Activated T-helper 2 cell treated with anti-CD3 and anti-CD28 coated beads, Interferon-gamma antibody, Interleukin-2, Interleukin-4, amounts not matched to agents 10 μg/mL and 5 μg/mL and 100 μg/mL, durations not matched to agents 14 hours and 24 hours and 36 hours (primary cell): Measurements from ENCODE around the gene SOWAHA. TPM values are rescaled to one million over a fixed set of nuclear protein-coding genes. Genes with fewer than 3 reads are reported as not detected.
"Not testable (repeated sequence)": the region's sequence is repeated elsewhere in the genome, so short reads cannot be mapped to it uniquely, and the experiment has no call there.

Experiments
- DNase-seq: peaks from one replicate; pipeline ENCODE4 v3.0.0; 2021; ENCODE audit warnings: low spot score
- H3K27ac Mint-ChIP-seq: one replicate; pipeline ENCODE4 v1.8.0; 2021; ENCODE audit warnings: mixed read lengths
- H3K27me3 Mint-ChIP-seq: one replicate; pipeline ENCODE4 v1.8.0; 2021; ENCODE audit warnings: low read depth, mixed read lengths
- H3K36me3 Mint-ChIP-seq: one replicate; pipeline ENCODE4 v1.8.0; 2021; ENCODE audit warnings: low read depth, mixed read lengths
- H3K4me1 Mint-ChIP-seq: one replicate; pipeline ENCODE4 v1.8.0; 2021; ENCODE audit warnings: low read depth, mixed read lengths
- H3K4me3 Mint-ChIP-seq: one replicate; pipeline ENCODE4 v1.8.0; 2021; ENCODE audit warnings: low read depth, mild to moderate bottlenecking, moderate library complexity, mixed read lengths
- H3K9me3 Mint-ChIP-seq: one replicate; pipeline ENCODE4 v1.8.0; 2021; ENCODE audit warnings: mixed read lengths
- intact Hi-C: fragments of 100-400 bp; cut with micrococcal nuclease; formaldehyde crosslinking; loops from one replicate; pipeline ENCODE4 v1.15.1; 2023
- total RNA-seq: library from RNA; stranded (reverse); gene quantifications from 2 replicates; pipeline ENCODE4 v1.2.3, GENCODE V29; 2022

SOWAHA gene
- total RNA-seq, 1 donor from 2014 or later, result 0.32 TPM

- not testable (repeated sequence) for H3K4me3 Mint-ChIP-seq, H3K4me1 Mint-ChIP-seq, H3K36me3 Mint-ChIP-seq, H3K9me3 Mint-ChIP-seq, H3K27ac Mint-ChIP-seq, DNase-seq
- intact Hi-C loops, result loop anchor here (5.0 kb wide), 1 partner anchor 212 kb away; no protein-coding TSS in a partner anchor
- peaks cover 57% of the 10 kb centered on the region for H3K27me3 Mint-ChIP-seq
Observed at GRCh38 chr5:132804219-132804618, 8.9 kb upstream of the SOWAHA start.

DNA sequence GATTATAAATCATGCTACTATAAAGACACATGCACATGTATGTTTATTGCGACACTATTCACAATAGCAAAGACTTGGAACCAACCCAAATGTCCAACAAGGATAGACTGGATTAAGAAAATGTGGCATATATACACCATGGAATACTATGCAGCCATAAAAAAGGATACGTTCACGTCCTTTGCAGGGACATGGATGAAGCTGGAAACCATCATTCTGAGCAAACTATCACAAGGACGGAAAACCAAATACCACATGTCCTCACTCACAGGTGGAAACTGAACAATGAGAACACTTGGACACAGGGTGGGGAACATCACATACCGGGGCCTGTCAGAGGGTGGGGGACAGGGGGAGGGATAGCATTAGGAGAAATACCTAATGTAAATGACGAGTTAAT lies 7.2 kb upstream of the SOWAHA start:
- H3K4me3 Mint-ChIP-seq, H3K27ac Mint-ChIP-seq, H3K9me3 Mint-ChIP-seq, H3K4me1 Mint-ChIP-seq, H3K36me3 Mint-ChIP-seq, intact Hi-C loops, DNase-seq: not testable (repeated sequence)
- H3K27me3 Mint-ChIP-seq, result peaks cover 64% of the 10 kb centered on the region

GRCh38 chr5:132806804-132807162 lies 6.3 kb upstream of the SOWAHA start:
- DNase-seq, H3K36me3 Mint-ChIP-seq, intact Hi-C loops, H3K4me1 Mint-ChIP-seq, H3K27ac Mint-ChIP-seq, H3K4me3 Mint-ChIP-seq, H3K9me3 Mint-ChIP-seq: not testable (repeated sequence)
- H3K27me3 Mint-ChIP-seq, result peaks cover 72% of the 10 kb centered on the region

- no peak overlapping the region for H3K27ac Mint-ChIP-seq
- H3K4me1 Mint-ChIP-seq, result peaks cover 3% of the 10 kb centered on the region
- H3K9me3 Mint-ChIP-seq, result no peaks in the 10 kb centered on the region
- no peaks in the 10 kb centered on the region for H3K36me3 Mint-ChIP-seq
- intact Hi-C loops, result no loop called here
- no peak overlapping the region for H3K4me3 Mint-ChIP-seq
- peaks cover 72% of the 10 kb centered on the region for H3K27me3 Mint-ChIP-seq
- DNase-seq, result no peak
Observed at GRCh38 chr5:132807163-132807838, 5.8 kb upstream of the SOWAHA start.

DNA sequence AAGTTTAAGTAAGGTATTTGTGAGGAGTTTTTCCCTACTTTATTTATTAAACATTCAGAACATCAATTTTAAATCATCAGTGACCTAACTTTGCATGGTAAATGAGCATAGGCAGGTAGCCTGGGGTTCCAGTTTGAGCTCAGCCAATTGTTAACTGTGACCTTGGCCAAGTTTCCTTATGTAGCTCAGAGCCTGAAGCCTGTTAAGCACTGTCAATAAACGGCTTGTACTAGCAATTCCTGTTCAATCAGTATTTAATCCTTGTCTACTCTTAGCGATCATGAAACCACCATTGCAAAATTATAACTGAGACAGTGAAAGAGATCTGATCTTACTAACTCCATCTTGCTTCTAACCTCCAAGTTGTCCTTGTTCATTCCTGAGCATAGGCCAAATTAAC lies 4.7 kb upstream of the SOWAHA start:
- H3K9me3 Mint-ChIP-seq, result no peaks in the 10 kb centered on the region
- no peak overlapping the region for H3K27ac Mint-ChIP-seq
- H3K4me3 Mint-ChIP-seq, result no peak overlapping the region
- intact Hi-C loops, result no loop called here
- H3K27me3 Mint-ChIP-seq, result peaks cover 72% of the 10 kb centered on the region
- H3K4me1 Mint-ChIP-seq, result peaks cover 10% of the 10 kb centered on the region
- no peaks in the 10 kb centered on the region for H3K36me3 Mint-ChIP-seq
- DNase-seq, result no peak

GRCh38 chr5:132808866-132809265 lies 4.2 kb upstream of the SOWAHA start:
- DNase-seq, result no peak
- peaks cover 67% of the 10 kb centered on the region for H3K27me3 Mint-ChIP-seq

GRCh38 chr5:132810605-132811004 lies 2.5 kb upstream of the SOWAHA start:
- Mint-ChIP-seq H3K4me1 (peaks cover 10% of the 10 kb centered on the region), H3K27me3 (peaks cover 63% of the 10 kb centered on the region), H3K36me3 (no peaks in the 10 kb centered on the region), H3K9me3 (no peaks in the 10 kb centered on the region), H3K27ac (no peak overlapping the region), H3K4me3 (no peak overlapping the region)
- no peak for DNase-seq
- intact Hi-C loops, result no loop called here

More at GRCh38 chr5:132808866-132809265, 4.2 kb upstream of the SOWAHA start:
- no peaks in the 10 kb centered on the region for H3K36me3 Mint-ChIP-seq
- intact Hi-C loops, result no loop called here
- no peak overlapping the region for H3K4me3 Mint-ChIP-seq
- peaks cover 10% of the 10 kb centered on the region for H3K4me1 Mint-ChIP-seq
- no peaks in the 10 kb centered on the region for H3K9me3 Mint-ChIP-seq
- no peak overlapping the region for H3K27ac Mint-ChIP-seq

DNA sequence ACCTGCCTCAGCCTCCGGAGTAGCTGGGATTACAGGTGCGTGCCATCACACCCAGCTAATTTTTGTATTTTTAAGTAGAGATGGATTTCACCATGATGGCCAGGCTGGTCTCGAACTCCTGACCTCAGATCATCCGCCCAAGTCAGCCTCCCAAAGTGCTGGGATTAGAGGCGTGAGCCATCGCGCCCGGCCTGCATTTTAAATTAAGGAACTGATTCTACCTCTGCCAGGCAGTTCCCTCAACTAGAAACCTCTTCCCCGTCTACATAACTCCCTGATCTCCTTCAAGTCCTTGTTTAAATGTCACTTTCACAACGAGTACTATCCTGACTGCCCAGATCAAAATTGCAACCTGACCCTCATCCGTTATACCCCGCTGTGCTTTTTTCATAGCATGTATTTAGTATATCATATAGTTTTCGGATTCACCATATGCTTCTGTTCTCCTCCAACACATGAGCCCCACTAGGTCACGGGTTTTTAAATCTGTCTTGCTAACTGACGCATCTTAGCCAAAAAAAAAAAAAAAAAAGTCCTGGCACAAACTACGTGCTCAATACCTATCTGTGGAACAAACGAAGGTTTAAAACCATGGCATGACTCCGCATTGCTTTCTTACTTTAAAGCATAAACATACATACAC lies 858 bp upstream of the SOWAHA start:
- no peaks in the 10 kb centered on the region for H3K36me3 Mint-ChIP-seq
- DNase-seq, result no peak
- H3K4me1 Mint-ChIP-seq, result peaks cover 10% of the 10 kb centered on the region
- peaks cover 66% of the 10 kb centered on the region for H3K27me3 Mint-ChIP-seq
- intact Hi-C loops, result no loop called here
- peak overlapping the region; percentile 74 for H3K4me3 Mint-ChIP-seq
- no peaks in the 10 kb centered on the region for H3K9me3 Mint-ChIP-seq
- H3K27ac Mint-ChIP-seq, result no peak overlapping the region

DNA sequence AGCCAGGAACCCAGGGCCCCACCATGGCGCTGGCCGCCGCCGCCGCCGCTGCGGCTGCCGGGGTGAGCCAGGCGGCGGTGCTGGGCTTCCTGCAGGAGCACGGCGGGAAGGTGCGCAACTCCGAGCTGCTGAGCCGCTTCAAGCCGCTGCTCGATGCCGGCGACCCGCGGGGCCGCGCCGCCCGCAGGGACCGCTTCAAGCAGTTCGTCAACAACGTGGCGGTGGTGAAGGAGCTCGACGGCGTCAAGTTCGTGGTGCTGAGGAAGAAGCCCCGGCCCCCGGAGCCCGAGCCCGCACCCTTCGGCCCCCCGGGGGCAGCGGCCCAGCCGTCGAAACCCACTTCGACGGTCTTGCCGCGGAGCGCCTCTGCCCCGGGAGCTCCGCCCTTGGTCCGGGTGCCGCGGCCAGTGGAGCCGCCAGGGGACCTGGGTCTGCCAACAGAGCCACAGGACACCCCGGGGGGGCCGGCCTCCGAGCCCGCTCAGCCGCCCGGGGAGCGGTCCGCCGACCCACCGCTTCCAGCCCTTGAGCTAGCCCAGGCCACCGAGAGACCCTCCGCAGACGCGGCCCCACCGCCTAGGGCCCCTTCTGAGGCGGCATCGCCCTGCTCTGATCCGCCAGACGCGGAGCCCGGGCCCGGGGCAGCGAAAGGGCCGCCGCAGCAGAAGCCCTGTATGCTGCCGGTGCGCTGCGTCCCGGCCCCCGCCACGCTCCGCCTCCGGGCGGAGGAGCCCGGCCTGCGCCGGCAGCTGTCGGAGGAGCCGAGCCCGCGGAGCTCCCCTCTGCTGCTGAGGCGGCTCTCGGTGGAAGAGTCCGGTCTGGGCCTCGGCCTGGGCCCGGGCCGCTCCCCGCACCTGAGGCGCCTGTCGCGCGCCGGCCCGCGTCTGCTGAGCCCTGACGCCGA lies 749 bp downstream of the SOWAHA start:
- intact Hi-C loops, result no loop called here
- H3K4me3 Mint-ChIP-seq, result no peak overlapping the region
- no peak overlapping the region for H3K27ac Mint-ChIP-seq
- H3K9me3 Mint-ChIP-seq, result no peaks in the 10 kb centered on the region
- H3K36me3 Mint-ChIP-seq, result no peaks in the 10 kb centered on the region
- peaks cover 10% of the 10 kb centered on the region for H3K4me1 Mint-ChIP-seq
- H3K27me3 Mint-ChIP-seq, result peaks cover 68% of the 10 kb centered on the region
- DNase-seq, result no peak

DNA sequence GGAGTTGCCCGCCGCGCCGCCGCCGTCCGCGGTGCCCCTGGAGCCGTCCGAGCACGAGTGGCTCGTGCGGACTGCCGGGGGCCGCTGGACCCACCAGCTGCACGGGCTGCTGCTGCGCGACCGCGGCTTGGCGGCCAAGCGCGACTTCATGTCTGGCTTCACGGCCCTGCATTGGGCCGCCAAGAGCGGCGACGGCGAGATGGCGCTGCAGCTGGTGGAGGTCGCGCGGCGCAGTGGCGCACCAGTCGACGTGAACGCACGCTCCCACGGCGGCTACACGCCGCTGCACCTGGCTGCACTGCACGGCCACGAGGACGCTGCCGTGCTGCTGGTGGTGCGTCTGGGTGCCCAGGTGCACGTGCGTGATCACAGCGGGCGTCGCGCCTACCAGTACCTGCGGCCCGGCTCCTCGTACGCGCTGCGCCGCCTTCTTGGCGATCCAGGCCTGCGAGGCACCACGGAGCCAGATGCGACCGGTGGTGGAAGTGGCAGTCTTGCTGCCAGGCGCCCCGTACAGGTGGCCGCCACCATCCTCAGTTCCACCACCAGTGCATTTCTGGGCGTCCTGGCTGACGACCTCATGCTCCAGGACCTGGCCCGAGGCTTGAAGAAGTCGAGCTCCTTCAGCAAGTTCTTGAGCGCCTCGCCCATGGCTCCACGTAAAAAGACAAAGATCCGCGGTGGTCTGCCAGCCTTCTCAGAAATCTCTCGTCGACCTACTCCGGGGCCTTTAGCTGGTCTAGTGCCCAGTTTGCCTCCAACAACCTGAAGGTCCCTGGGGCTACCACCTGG lies 1.6 kb downstream of the SOWAHA start:
- no peak overlapping the region for H3K27ac Mint-ChIP-seq
- intact Hi-C loops, result no loop called here
- DNase-seq, result no peak

GRCh38 chr5:132815454-132815853 lies 2.4 kb downstream of the SOWAHA start:
- Mint-ChIP-seq H3K4me3 (peak overlapping the region; percentile 49), H3K27me3 (peaks cover 64% of the 10 kb centered on the region), H3K27ac (no peak overlapping the region), H3K9me3 (no peaks in the 10 kb centered on the region), H3K4me1 (peaks cover 20% of the 10 kb centered on the region), H3K36me3 (no peaks in the 10 kb centered on the region)
- intact Hi-C loops, result no loop called here
- no peak for DNase-seq

More for the DNA sequence above, 1.6 kb downstream of the SOWAHA start:
- Mint-ChIP-seq H3K27me3 (peaks cover 68% of the 10 kb centered on the region), H3K36me3 (no peaks in the 10 kb centered on the region), H3K9me3 (no peaks in the 10 kb centered on the region), H3K4me1 (peaks cover 14% of the 10 kb centered on the region), H3K4me3 (peak overlapping the region; percentile 49)

- H3K27ac Mint-ChIP-seq, result no peak overlapping the region
- H3K9me3 Mint-ChIP-seq, result no peaks in the 10 kb centered on the region
- H3K4me3 Mint-ChIP-seq, result no peak overlapping the region
- H3K27me3 Mint-ChIP-seq, result peaks cover 58% of the 10 kb centered on the region
- H3K4me1 Mint-ChIP-seq, result peaks cover 20% of the 10 kb centered on the region
- DNase-seq, result no peak
- intact Hi-C loops, result no loop called here
- no peaks in the 10 kb centered on the region for H3K36me3 Mint-ChIP-seq
Observed at GRCh38 chr5:132816083-132816482, 3.0 kb downstream of the SOWAHA start.
